ENCODE results near the gene ATG7.

- TF ChIP-seq CTCF (IDR thresholded peaks at IDR 0.05) (no peak), POLR2A (IDR thresholded peaks at IDR 0.05) (no peak)
Observed at GRCh38 chr3:11588338-11588737, 316.1 kb downstream of the ATG7 start.
